Myocyte (in vitro differentiated cells): Measurements from ENCODE around the gene SENP1. TPM values are rescaled to one million over a fixed set of nuclear protein-coding genes. Genes with fewer than 3 reads are reported as not detected.
A peak's percentile ranks its signal among the peaks of the same experiment; 100 is the strongest.
"Not testable (repeated sequence)": the region's sequence is repeated elsewhere in the genome, so short reads cannot be mapped to it uniquely, and the experiment has no call there.

Source experiments
- DNase-seq: peaks from one replicate; pipeline ENCODE4 v3.0.0-alpha.2; 2012; ENCODE audit warnings: low read depth
- total RNA-seq: library from RNA; depleted of rRNA; stranded (reverse); fragments of >200 nt; gene quantifications from 2 replicates; pipeline ENCODE4 v1.2.3, GENCODE V29; 2014

SENP1 gene
- total RNA-seq, 1 donor from 2014 or later = 14.0 TPM

DNA sequence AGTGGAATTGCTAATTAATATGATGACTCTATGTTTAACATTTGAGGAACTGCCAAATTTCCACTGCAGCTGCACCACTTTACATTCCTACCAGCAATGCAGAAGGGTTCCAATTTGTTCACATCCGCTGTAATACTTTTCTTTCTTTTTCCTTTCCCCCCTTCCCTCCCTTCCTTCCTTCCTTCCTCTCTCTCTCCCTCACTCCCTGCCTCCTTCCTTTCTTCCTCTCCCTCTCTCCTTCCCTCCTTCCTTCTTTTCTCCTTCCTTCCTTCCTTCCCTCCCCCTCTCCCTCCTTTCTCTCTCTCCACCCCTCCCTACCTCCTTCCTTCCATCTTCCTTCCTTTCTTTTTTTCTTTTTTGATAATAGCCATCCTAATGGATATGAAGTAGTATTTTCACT is 10.1 kb upstream of the SENP1 start:
- DNase-seq = no peak

DNA sequence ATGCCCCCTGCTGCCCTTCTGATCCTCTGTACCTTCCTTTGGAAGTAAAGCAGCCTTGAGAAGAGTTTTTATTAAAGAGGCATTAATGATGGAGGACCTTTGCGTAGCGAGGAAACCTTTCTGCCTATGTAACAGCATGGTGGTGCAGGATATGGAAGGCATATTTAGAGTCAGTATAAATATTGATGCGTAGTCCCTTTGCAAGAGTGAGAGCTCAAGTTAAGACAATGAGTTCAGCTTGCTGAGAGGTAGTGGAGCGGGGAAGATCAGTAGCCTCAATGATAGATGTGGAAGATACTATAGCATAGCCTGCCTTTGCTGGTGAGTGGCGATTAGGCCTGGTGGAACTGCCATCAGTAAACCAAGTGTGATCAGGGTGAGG is 5.4 kb upstream of the SENP1 start:
- DNase-seq = not testable (repeated sequence)

DNA sequence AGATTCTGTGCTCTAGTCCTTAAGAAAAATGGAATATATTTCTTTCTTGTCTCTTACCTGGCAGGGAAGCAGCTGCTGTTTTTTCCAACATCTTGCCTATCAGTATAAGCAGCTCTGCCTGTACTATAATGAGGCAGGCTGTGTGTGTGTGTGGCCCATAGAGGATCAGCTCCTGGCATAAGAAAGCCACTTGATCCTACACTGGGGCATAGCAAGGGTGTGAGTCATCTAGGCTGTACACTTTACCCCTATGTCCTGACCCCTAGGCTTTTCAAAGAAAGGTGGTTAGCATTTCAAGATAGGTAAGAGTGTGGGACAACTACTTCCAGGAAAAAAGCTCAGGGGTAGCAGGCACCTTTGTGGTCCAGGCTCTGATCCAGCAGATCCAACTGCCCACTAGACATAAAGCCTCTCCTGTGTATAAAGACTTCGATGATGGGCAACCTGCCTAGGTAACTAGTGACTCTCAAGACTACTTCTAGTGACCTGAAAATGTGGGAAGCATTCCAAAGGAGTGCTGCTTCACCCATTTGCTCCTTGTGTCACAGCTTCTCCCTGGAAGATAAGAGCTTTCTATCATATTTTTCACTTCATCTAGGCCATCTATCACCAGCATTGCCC is 4.9 kb upstream of the SENP1 start:
- DNase-seq = no peak

DNA sequence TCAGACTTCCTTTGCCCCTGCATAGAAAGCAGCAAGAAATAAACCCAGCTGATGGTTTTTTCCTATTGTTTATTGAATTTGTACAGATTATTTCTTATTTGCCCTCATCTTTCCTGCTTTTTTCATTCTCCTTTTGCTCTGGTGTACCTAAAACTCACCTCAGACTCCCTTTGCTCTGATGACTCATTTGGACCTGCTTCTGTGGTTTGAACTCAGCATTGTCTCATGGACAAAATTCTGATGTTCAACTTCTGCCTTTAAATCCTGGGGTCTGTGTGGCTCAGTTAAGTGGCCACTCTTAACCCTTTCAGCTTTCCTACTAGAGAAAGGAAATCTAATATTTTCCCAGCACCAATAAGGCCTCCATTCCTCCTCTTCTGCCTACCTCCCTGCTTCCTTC is 3.5 kb upstream of the SENP1 start:
- no peak for DNase-seq

DNA sequence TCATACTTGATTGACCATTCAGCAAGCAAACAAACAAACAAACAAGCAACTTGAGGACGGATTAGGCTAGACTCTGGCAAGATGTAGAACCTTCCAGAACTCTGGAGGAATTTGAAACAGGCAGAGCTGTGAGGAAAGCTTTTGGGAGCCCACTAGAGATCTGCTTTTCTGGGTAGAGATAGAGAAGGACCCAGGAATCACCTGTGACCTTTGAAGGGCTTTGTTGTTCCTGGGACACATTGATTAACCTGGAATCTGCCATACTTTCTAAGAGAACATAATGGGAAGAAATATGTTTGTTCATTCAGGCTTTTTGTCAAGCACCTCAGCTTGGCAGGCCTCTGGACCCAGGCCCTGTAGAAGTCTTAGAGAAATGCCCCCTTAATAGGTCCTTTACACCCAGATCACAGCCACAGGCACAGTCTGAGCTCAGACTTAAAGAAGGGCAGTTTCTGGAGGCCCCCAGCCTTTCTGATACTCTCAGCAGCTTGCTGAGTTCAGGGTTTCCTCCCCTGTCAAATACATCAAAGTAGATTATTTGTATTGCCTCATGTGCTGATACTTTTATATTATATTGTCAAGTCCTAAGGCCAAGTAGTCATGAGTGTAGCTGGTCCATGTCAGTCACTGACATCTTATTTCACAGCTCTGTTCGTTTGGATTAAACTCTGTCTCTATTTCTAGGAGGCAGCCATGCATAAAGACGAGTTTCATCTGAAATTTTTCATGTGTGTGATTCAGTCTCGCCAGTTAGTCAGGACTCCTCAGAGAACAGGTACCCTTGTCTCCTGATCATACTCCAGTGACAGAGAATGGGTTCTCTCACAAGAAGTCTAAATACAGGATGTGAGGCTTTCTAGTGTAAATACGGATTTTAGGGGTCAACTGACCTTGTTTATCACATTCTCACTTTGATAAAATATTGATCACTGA is 1.1 kb upstream of the SENP1 start:
- no peak for DNase-seq

DNA sequence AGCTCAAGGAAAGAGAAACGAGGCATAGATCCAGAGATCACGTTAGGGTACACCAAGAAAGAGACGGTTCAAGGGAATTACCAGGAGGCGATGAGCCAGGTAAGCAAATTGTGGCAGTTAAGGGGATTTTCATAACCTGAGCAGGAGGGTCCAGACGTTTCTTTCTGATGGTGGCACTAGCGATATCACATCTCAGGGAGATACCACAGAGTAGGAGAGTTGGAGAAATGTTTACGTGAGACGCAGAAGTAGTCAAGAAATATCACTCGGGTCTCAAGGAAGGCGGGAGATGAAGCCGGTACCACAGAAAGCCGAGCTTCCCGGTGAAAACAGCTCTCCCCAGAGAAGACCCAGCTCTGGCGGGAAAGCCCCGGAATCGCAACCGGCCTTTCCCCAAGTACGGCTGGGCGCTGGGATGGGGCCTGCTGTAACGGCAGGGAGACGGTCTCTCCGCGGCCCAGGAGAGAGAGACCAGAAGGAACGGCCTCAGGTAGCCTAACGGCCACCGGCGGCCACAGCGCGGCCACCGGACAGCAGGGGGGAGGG is 485 bp downstream of the SENP1 start:
- peak; percentile 17 for DNase-seq

DNA sequence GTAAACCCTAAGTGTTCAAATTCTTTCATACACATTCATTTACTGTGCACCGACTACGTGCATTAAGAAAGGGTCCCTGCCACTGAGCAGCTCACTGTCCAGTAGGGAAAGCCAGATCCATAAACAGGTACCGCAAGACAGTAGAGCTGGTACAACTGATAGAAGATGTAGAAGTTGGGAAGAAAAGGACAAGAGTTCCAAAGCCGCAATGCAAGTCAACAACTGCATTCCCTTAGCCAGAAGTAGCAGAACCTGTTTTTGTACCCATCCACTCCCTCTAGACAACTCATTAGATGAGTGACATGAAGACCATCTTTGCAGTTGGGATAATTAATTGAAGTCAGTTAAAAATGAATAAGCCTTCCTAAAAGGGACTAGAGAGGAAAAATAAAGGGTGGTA is 1.3 kb downstream of the SENP1 start:
- DNase-seq = no peak

DNA sequence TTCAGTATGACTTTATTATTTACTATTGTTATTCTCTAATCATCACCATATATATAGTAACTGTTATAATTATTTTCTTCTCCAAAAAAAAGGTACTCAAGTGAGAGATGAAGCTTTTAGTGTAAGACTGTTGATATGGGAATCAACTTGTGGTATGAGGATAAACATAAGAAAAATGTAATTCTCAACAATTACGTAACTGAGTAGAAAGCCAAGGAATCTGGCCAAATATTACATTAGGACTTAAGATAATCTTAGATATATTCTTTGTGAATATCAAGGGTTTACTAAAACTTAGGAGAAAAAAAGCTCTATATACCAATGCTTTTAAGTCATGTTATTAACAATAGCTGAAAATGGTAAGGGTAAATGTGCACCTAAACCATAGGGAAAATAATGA is 13.3 kb downstream of the SENP1 start:
- no peak for DNase-seq

DNA sequence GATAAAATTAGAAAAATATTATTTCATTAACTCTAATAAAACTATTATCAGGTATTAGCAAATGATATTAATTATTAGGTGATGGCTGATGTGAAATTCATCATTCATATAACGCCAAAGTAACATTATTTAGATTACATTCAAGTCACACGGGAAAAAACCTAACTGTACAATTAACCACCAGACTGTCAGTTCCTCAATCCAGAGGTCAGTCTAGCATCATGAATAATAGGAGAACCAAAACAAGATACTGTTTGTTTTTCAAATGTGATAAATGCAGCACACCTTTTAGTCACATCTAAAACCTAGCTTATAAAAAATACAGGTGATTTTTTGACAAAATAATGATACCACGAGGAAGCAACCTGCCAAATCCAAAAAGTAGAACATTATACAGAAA is 19.6 kb downstream of the SENP1 start:
- no peak for DNase-seq

DNA sequence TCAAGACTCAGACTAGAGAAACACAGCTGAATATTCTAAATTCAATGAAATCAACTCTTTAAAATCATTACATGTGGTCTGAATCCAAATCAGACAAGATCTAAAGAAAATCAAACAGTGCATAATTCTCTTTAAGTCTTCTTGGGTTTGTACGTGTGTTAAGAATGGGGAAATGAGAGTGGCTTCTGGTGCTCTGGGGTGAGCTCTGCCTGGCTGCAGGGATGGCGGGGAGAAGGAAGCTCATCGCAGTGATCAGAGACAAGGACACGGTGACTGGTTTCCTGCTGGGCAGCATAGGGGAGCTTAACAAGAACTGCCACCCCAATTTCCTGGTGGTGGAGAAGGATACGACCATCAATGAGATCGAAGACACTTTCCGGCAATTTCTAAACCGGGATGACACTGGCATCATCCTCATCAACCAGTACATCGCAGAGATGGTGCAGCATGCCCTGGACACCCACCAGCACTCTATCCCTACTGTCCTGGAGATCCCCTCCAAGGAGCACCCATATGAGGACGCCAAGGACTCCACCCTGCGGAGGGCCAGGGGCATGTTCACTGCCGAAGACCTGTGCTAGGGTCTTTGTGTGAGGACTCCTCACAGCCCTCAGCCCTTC is 20.9 kb downstream of the SENP1 start:
- DNase-seq = no peak

DNA sequence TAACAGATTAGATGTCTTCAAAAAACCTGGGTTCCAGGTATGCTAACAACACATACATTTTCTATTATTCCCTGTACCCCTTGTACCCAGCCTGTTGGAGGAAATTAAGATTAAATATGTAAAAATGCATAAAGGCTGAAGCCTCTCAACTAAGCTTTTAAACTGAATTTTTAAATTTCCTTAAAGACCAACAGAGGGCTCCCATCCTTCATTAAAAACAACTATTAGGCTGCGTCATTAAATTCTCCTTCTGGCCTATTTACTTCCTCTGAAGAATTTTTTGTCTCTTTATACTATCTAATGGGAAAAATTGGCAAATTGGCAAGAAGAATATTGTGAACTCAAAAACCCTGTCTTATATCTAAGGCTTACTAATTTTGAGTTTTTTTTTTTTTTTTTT is 21.8 kb downstream of the SENP1 start:
- peak; percentile 13 for DNase-seq

DNA sequence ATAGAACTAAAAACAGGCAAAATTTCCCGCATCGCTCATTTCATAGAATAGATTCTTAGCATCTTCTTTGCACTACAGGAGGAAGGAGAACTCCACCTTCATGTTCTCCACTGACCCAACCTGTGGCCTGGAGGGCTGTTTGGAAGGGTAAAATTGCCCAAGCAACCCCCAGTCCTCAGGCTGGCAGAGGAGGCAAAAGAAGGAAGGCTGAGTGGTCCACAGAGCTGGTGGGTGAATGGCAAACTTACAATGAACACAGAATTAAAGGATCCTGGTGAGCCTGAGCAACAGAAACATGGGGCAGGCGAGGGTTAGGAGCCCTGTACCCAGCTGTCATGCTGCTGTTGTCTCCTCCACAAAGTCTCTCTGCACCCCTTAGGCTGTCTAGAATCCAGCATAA is 25.1 kb downstream of the SENP1 start:
- no peak for DNase-seq

DNA sequence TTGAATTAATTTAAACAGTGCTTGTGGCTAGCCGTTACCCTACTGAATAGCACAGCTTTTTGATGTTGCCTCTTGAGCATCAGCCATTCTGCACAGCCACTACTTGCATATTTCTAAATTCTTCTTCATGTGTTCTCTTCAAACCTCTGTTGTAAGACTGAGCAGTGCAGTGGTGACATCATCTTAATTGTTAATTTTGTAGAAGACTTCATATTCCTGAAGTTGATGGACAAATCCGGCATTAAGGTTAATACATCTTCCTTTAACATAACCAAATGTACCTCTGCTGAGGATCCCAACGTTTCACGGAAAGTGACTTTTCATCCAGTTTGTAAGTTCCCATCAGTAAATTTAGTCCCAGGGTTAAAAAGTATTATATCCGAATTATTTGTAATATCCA is 25.6 kb downstream of the SENP1 start:
- no peak for DNase-seq

DNA sequence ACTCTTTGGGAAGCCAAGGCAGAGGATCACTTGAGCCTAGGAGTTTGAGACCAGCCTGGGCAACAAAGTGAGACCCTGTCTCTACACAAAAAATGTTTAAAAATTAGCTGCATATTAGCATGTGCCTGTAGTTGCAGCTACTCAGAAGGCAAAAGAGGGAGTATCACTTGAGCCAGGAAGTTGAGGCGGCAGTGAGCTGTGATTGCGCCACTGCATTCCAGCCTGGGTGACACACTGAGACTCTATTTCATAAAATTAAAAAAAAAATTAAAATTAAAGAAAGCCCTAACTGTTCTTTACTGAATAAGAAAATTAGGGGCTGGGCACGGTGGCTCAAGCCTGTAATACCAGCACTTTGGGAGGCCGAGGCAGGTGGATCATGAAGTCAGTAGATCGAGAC is 27.0 kb downstream of the SENP1 start:
- DNase-seq = peak; percentile 16

DNA sequence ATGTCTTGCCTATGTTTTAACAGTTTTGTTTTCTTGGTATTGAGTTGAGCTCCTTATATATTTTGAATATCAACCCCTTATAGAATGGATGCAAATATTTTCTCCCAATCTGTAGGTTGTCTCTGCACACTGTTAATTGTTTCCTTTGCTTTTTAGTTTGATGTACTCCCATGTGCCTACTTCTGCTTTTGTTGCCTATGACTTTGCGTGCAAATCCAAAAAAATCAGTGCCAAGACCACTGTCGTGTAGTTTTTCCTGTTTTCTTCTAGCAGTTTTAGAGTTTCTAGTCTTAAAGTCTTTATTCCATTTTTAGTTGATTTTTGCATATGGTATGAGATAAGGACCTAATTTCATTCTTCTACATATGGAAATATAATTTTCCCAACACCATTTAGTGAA is 28.8 kb downstream of the SENP1 start:
- no peak for DNase-seq

DNA sequence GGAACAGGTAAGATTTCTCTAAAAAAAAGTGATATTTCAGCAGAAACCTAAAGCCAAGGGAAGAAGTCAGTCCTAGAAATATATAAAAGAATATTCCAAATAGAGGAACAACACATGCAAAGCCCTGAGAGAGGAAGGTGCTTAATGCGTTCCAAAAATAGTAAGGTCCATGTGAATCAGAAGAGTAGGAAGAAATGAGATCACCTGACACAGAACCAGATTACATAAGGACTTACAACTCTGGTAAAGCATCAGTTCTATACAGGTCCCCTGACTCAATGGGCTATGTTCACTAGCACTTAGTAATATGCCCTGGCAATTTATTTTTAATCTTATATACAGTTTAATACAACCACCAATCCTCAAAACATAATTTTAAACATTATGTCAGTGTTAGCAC is 30.0 kb downstream of the SENP1 start:
- DNase-seq = peak; percentile 13

DNA sequence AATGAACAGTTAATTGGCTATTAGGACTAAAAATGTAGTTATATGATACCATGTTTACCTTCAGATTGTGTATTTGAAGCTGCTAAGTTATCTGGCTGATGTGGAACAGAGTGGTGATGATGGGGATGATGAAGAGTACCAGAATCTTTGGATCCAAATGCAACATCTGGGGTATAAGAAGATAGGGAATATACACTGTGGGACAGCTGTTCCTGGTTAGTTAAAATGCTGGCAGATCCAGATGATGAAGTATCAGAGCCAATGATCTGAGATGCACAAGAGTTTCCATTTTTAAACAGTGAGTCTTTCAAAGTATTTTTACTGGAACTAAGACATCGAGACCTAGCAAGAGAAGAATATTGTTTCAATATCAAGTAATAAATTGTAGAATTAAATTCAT is 31.6 kb downstream of the SENP1 start:
- DNase-seq = no peak

DNA sequence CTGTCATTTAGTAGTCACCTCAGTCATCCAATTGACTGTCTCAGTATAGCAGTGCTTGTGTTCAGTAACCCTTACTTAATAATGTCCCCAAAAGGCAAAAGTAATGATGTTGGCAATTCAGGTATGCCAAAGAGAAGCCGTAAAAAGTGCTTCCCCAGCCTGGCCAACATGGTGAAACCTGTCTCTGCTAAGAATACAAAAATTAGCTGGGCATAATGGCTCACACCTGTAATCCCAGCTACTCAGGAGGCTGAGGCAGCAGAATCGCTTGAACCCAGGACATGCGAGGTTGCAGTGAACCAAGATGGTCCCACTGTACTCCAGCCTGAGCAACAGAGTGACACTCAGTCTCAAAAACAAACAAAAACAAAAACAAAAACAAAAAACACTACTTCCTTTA is 33.6 kb downstream of the SENP1 start:
- DNase-seq = no peak

DNA sequence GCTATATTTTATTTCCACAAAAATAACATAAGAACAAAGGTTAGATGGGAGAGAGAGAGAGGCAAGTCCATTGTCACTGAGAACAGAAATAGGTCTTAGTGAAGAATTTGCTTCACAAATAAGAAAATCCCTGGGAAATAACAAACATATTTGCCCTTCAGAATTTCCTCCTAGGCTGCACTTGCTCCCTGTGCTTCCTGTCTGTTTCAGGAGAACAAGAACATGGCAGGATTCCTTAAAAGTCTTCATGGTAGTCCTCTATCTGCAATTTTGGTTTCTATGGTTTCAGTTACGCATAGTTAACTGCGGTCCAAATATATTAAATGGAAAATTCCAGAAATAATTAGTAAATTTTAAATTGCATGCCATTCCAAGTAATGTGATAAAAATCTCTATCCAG is 34.1 kb downstream of the SENP1 start:
- no peak for DNase-seq

DNA sequence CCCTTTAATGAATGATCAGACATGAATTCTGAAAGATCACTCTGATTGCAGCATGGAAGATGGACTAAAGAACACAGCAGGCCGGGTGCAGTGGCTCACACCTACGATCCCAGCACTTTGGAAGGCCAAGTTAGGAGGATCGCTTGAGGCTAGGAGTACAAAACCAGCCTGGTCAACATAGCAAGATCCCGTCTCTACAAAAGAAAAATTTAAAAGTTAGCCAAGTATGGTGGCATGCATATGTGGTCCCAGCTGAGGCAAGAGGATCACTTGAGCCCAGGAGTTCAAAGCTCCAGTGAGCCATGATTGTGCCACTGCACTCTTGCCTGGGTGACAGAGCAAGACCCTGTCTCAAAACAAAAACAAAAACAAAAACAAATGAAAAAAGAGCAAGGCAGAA is 35.1 kb downstream of the SENP1 start:
- DNase-seq = no peak

DNA sequence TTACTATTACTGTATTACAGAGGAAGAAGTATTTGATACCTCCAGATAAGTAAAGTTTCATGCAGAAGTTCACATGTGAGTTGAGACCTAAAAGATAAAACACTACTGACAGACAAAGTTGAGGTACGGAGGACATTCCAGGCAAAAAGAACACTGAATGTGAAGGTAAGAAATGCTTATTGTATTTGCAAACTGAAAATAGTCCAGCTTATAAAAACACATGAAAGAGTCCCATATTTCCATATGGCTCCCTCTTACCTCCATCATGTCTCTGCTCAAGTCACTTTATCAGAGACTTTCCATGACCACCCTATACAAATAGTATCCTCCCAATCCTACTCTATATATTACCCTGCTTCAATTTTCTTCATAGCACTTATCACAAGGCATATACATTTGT is 35.8 kb downstream of the SENP1 start:
- DNase-seq = no peak

DNA sequence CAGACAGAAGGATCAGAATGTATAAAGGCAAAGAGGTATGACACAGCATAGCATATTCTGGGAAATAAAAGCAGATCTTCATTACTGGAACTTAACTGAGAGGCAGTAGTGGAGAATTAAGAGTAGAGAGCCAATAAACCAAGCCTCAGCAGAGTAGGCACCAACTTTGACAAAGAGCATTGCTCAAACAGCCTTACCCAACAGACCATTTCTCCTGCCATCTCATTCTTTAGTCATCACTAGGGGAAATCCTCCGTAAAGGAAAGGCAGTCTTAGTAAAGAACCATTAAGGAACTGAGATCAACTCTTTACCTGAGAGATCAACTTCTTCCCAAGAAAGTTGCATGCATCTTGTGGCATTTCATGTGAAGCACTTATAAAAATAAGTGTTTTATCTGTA is 36.6 kb downstream of the SENP1 start:
- DNase-seq = no peak
